HepG2 (cell line): ENCODE data around the gene PPIL6. TPM values are rescaled to one million over a fixed set of nuclear protein-coding genes. Genes with fewer than 3 reads are reported as not detected.

ENCODE experiments used
- ATAC-seq: fragments of 200-7000 bp; cut with Tn5 transposase; 3 replicates; pipeline ENCODE4 v1.9.1; 2020; ENCODE audit warnings: mild to moderate bottlenecking, moderate library complexity
- BruUV-seq: library from RNA; stranded (reverse); fragments of 400-500 nt; replicated peaks from 2 replicates; lab custom pipeline; 2021; lab: Mats Ljungman, UMichigan
- CTCF ChIA-PET: fragments of 300-600 bp; formaldehyde crosslinking; extraction: SDS; loops from one replicate; lab custom pipeline; 2021; ENCODE audit warnings: low total read pairs, inconsistent platforms, low intra/inter-chr PET ratio; lab: Yijun Ruan, JAX
- POLR2A ChIA-PET: fragments of 350-600 bp; sonication (Branson Sonifier 250); formaldehyde crosslinking; loops from one replicate; lab custom pipeline; 2020; ENCODE audit warnings: antibody characterized with exemption, inconsistent platforms; lab: Yijun Ruan, JAX
- DNase-seq: peaks from one replicate; pipeline ENCODE4 v3.0.0-alpha.2; 2015; ENCODE audit warnings: low spot score
- FAIRE-seq: peaks from 3 replicates; lab custom pipeline; 2011; peaks lifted over from hg19 to GRCh38; lab: Jason Lieb, UNC
- H2AFZ ChIP-seq: one replicate; pipeline ENCODE4 v1.6.1; 2011; ENCODE audit warnings: low read length, inconsistent platforms
- H3K27ac ChIP-seq: fragments of 300-600 bp; 3 replicates; pipeline ENCODE4 v1.8.0; 2011; ENCODE audit warnings: mixed run types, mild to moderate bottlenecking, mixed read lengths, low read length, inconsistent platforms; ENCODE audit not compliant: insufficient read depth; ENCODE audit errors: extremely low read length
- H3K27me3 ChIP-seq, 2 experiments: fragments of 200-600 bp in 1 of 2; 2 replicates in 1 of 2; 3 replicates in 1 of 2; pipeline versions ENCODE4 v1.6.0 to v1.8.0; 2011; ENCODE audit warnings: low read length in 2 of 2, mild to moderate bottlenecking in 2 of 2, moderate library complexity in 2 of 2, inconsistent platforms in 1 of 2; ENCODE audit not compliant: insufficient read depth in 2 of 2, control insufficient read depth in 1 of 2
- H3K36me3 ChIP-seq, 2 experiments: fragments of 200-600 bp in 1 of 2; replicated peaks in 1 of 2; 2 replicates in 1 of 2; 3 replicates in 1 of 2; pipeline versions ENCODE4 v1.5.1 to v1.8.0; 2011; ENCODE audit warnings: low read length in 2 of 2, inconsistent platforms in 1 of 2; ENCODE audit not compliant: insufficient read depth in 2 of 2, control insufficient read depth in 1 of 2
- H3K4me1 ChIP-seq: 2 replicates; pipeline ENCODE4 v1.5.1; 2012; ENCODE audit warnings: low read length, inconsistent platforms; ENCODE audit not compliant: insufficient read depth
- H3K4me2 ChIP-seq: 2 replicates; pipeline ENCODE4 v1.6.0; 2011; ENCODE audit warnings: low read depth, low read length, inconsistent platforms
- H3K4me3 ChIP-seq, 3 experiments: fragments of 200-600 bp in 1 of 3; sonication (generic), shearing (Covaris generic) in 1 of 3; replicated peaks in 1 of 3; 2 replicates each; pipeline ENCODE4 v1.5.1; 2011 to 2016; ENCODE audit warnings: low read length in 3 of 3, inconsistent platforms in 2 of 3, low read depth in 2 of 3, mild to moderate bottlenecking in 2 of 3, control low read depth in 1 of 3, mixed read lengths in 1 of 3; ENCODE audit not compliant: insufficient read depth in 1 of 3
- H3K79me2 ChIP-seq: one replicate; pipeline ENCODE4 v1.6.1; 2011; ENCODE audit warnings: low read length, inconsistent platforms; ENCODE audit not compliant: insufficient read depth
- H3K9ac ChIP-seq: 2 replicates; pipeline ENCODE4 v1.6.0; 2011; ENCODE audit warnings: mild to moderate bottlenecking, low read depth, low read length, inconsistent platforms; ENCODE audit not compliant: insufficient read depth
- H3K9me3 ChIP-seq: 2 replicates; pipeline ENCODE4 v1.5.1; 2012; ENCODE audit warnings: mild to moderate bottlenecking, low read length
- H4K20me1 ChIP-seq: 2 replicates; pipeline ENCODE4 v1.6.0; 2011; ENCODE audit warnings: inconsistent platforms, mild to moderate bottlenecking, low read length, moderate library complexity; ENCODE audit not compliant: insufficient read depth
- CEBPZ ChIP-seq: IDR thresholded peaks from 2 replicates; pipeline ENCODE4 v1.6.1; 2012; ENCODE audit warnings: low read length, improper control_type of control experiment
- DZIP1 ChIP-seq: sonication (generic); formaldehyde crosslinking; IDR thresholded peaks from 2 replicates; pipeline ENCODE4 v1.5.0; 2020; ENCODE audit warnings: mild to moderate bottlenecking, missing genetic modification reagents
- WGBS: methylation state at CpG from one replicate; pipeline ENCODE4 v1.1.6; 2017; ENCODE audit warnings: low lambda C conversion rate; 5-methylcytosine and 5-hydroxymethylcytosine counted together
- in situ Hi-C: cut with HindIII; loops from 2 replicates; pipeline ENCODE4 v1.10.0; 2017; ENCODE audit warnings: low pct_unique_long_range_greater_than_20kb; ENCODE audit not compliant: extremely low pct_ligation_motif_present
- intact Hi-C: fragments of 100-400 bp; cut with micrococcal nuclease; formaldehyde crosslinking; loops from one replicate; pipeline ENCODE4 v1.10.0; 2022; ENCODE audit not compliant: unreplicated experiment
- polyA plus RNA-seq, 8 experiments: library from polyadenylated mRNA; depleted of rRNA in 3 of 8; stranded (reverse) in 7 of 8; unstranded in 1 of 8; fragments of >200 nt; fragmentation: Illumina TruSeq in 4 of 8; extraction: Trizol in 4 of 8; gene quantifications; 2 replicates each; pipeline versions ENCODE4 v1.2.1 to v1.2.3, GENCODE V29; 2011 to 2016; ENCODE audit warnings: low read depth in 4 of 8, missing spikeins in 1 of 8, mixed read lengths in 1 of 8; ENCODE audit not compliant: insufficient read depth in 1 of 8
- total RNA-seq, 5 experiments: library from RNA; depleted of rRNA; stranded (reverse); fragments of >200 nt; fragmentation: Illumina TruSeq; extraction: Trizol; gene quantifications; 2 replicates each; pipeline ENCODE4 v1.2.3, GENCODE V29; 2016; ENCODE audit warnings: low read depth in 1 of 5

PPIL6 gene
- total and polyA plus RNA-seq, 2 of the 13 experiments (the other 11 are each of a cell fraction or from before 2014, with no cell fraction given), result 0.22 to 0.46 TPM

DNA sequence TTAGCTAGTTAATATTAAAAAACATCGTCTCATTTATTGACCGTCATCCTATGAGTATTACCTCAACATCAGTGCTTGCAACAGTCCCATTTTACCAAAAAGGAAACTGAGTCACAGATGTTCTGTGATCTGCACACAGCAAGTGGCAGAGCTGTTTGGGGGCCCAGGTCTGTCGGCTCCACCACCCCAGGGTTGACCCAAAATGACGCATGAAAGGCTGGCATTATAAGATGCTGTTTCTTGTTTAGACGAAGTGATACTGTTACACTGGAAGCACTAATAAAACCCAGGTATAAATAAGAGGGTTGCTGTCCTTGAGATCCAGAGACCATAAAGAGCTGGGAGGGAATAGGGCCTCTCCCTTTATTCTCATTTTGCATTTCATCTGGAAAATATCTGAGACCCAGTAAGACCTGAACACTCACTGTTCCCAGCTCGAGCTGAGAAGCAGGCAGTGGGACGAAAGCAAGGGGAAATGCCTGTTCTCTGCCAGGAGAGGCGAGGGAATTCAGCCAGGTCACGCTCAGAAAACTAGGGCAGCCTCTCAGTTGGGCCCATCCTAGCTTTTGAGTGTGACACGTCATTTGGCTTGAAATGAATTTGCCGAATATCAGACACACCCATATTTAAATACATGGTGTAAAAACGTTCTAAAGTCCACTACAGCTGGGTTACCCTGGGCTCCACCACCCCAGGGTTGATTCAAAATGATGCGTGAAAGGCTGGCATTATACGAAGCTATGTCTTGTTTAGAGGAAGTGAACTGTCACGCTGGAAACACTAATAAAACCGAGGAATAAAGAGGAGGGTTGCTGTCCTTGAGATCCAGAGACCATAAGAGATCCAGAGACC lies 16.5 kb upstream of the PPIL6 start:
- Histone ChIP-seq H3K9ac (no peak overlapping the region), H3K4me2 (peak overlapping the region; percentile 77; the same call in 1 of the 2 replicates), H2AFZ (no peak overlapping the region), H3K79me2 (no peaks in the 10 kb centered on the region), H3K27me3 (no peaks in the 10 kb centered on the region), H4K20me1 (no peaks in the 10 kb centered on the region), H3K4me3 (peak overlapping the region in 2 of 3 experiments; percentile 66 to 92; a peak in 2 of 6 replicates), H3K27ac (no peak overlapping the region), H3K4me1 (peaks cover 20% of the 10 kb centered on the region), H3K36me3 (peaks cover 0 to 3% of the 10 kb centered on the region in 2 experiments; a peak in 1 of 5 replicates), H3K9me3 (no peaks in the 10 kb centered on the region)
- ChIA-PET CTCF (no interaction called here), POLR2A (interaction anchor here (5.4 kb wide), 1 partner anchor 16 kb away, joined by 22 read pairs; the partner anchor contains the start of genes PPIL6 and SMPD2)
- no peak for DNase-seq
- no peak for FAIRE-seq
- intact Hi-C loops, result loop anchor here (5.0 kb wide), 1 partner anchor 270 kb away; no protein-coding TSS in a partner anchor
- no peak for ATAC-seq
- no TSS peak for BruUV-seq
- WGBS, result 77% methylated on average over 16 of the region's 16 CpGs
- in situ Hi-C loops, result no loop called here
- no peak for TF ChIP-seq CEBPZ
- 0 out of 2 replicates have a peak, but pooled peaks have one; percentile 10 for TF ChIP-seq DZIP1 (CRISPR knock-in tag)
